ENCODE measurements around the gene SMIM35.

GRCh38 chr11:118095493-118095892, 8.7 kb upstream of the SMIM35 start:
- no peak for TF ChIP-seq CTCF (IDR thresholded peaks at IDR 0.05; ENCODE audit: low read depth, low read length, poor library complexity, severe bottlenecking)
- TF ChIP-seq EZH2phosphoT487 (IDR thresholded peaks at IDR 0.05; ENCODE audit: borderline replicate concordance, low read length) = no peak

All from DOHH2 (cell line).